Endothelial cell of umbilical vein (primary cell): ENCODE measurements around the gene TRIM17.

Source experiments
- EZH2 ChIP-seq: IDR thresholded peaks from 2 replicates; pipeline ENCODE4 v1.6.1; 2012; ENCODE audit warnings: borderline replicate concordance, low read depth, mild to moderate bottlenecking, moderate library complexity, low read length, inconsistent platforms; ENCODE audit not compliant: severe bottlenecking
- FOS ChIP-seq: IDR thresholded peaks from 2 replicates; pipeline ENCODE4 v1.6.1; 2011; ENCODE audit warnings: mild to moderate bottlenecking, low read length, moderate library complexity, borderline replicate concordance; ENCODE audit not compliant: insufficient read depth
- GATA2 ChIP-seq: IDR thresholded peaks from 2 replicates; pipeline ENCODE4 v1.7.0; 2011; ENCODE audit warnings: low read depth, mild to moderate bottlenecking, moderate library complexity, mixed read lengths, low read length; ENCODE audit not compliant: insufficient read length, insufficient read depth
- JUN ChIP-seq: IDR thresholded peaks from 2 replicates; pipeline ENCODE4 v1.6.1; 2011; ENCODE audit warnings: borderline replicate concordance, low read depth; ENCODE audit not compliant: insufficient read length, insufficient read depth
- MYC ChIP-seq: IDR thresholded peaks from one replicate; pipeline ENCODE4 v1.6.1; 2011; ENCODE audit warnings: mild to moderate bottlenecking, low read depth, low read length
- POLR2A ChIP-seq: IDR thresholded peaks from 2 replicates; pipeline ENCODE4 v1.6.1; 2012; ENCODE audit warnings: low read depth, mild to moderate bottlenecking, control low read depth, low read length
- POLR2AphosphoS5 ChIP-seq: IDR thresholded peaks from 2 replicates; pipeline ENCODE4 v1.6.1; 2012; ENCODE audit warnings: low read depth, mild to moderate bottlenecking, control low read depth, low read length, moderate library complexity; ENCODE audit not compliant: insufficient read depth
- TF ChIP-seq, protein P1 (sequence below), 2 donors: IDR thresholded peaks; 1 replicate in 1 of 2; 2 replicates in 1 of 2; pipeline ENCODE4 v1.5.1; 2011; ENCODE audit warnings: low read length in 2 of 2, mild to moderate bottlenecking in 2 of 2, moderate library complexity in 2 of 2, control low read depth in 1 of 2, inconsistent platforms in 1 of 2, low read depth in 1 of 2; ENCODE audit not compliant: insufficient read depth in 1 of 2; ENCODE audit errors: extremely low read depth in 1 of 2
- TF ChIP-seq, protein P2 (sequence below): IDR thresholded peaks from 2 replicates; pipeline ENCODE4 v1.6.1; 2011; ENCODE audit not compliant: insufficient read depth, insufficient read length

DNA sequence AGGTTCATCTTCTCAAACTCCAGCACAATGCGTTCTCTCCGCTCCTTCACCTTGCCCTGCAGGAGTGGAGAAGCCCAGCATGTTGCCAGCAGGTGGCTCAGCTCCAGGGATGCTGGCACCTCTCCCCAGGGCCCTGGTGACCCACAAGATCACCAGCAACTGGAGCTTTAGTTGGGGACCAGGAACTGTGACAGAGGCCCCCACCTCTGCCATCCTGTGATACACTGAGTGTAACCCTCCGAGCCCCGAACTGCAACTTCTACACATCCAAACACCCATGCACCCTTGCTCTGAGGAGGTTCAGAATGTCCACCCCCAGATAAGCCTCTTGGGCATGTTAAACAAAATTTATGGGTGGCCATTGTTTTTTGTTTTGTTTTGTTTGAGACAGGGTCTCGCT is 5.5 kb downstream of the TRIM17 start:
- TF ChIP-seq, protein P1, sequence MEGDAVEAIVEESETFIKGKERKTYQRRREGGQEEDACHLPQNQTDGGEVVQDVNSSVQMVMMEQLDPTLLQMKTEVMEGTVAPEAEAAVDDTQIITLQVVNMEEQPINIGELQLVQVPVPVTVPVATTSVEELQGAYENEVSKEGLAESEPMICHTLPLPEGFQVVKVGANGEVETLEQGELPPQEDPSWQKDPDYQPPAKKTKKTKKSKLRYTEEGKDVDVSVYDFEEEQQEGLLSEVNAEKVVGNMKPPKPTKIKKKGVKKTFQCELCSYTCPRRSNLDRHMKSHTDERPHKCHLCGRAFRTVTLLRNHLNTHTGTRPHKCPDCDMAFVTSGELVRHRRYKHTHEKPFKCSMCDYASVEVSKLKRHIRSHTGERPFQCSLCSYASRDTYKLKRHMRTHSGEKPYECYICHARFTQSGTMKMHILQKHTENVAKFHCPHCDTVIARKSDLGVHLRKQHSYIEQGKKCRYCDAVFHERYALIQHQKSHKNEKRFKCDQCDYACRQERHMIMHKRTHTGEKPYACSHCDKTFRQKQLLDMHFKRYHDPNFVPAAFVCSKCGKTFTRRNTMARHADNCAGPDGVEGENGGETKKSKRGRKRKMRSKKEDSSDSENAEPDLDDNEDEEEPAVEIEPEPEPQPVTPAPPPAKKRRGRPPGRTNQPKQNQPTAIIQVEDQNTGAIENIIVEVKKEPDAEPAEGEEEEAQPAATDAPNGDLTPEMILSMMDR (IDR thresholded peaks at IDR 0.05; ENCODE audit: extremely low read depth in 1 of 2, insufficient read depth in 1 of 2, low read depth in 1 of 2, low read length in 2 of 2) = no peak
- TF ChIP-seq POLR2A (no peak), JUN (no peak), EZH2 (no peak), MYC (no peak), POLR2AphosphoS5 (no peak), FOS (no peak), GATA2 (no peak)
- TF ChIP-seq, protein P2, sequence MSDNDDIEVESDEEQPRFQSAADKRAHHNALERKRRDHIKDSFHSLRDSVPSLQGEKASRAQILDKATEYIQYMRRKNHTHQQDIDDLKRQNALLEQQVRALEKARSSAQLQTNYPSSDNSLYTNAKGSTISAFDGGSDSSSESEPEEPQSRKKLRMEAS = no peak
